ENCODE data around the gene IFT122.
"Not testable (repeated sequence)": the region's sequence is repeated elsewhere in the genome, so short reads cannot be mapped to it uniquely, and the experiment has no call there.

IFT122 gene

DNA sequence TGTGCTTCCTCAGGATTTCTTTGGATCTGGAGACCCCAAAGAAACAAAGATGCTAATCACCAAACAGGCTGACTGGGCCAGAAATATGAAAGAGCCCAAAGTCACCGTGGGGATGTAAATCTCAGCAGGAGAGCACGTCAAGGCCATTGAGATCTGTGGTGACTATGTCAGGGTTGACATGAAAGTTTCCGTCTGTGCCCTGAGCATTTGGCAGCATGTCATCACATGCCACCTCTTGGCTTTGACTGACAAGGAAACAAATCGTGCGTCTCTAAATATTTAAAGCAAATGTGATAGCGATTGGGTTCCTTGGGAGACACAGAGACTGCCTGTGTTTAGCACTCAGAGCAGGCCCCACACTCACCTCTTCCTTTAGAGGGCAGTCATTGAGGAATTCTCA is 46.8 kb upstream of the IFT122 start:
- WGBS (ENCODE audit: extremely low coverage, insufficient coverage, insufficient read length) = no CpG with 5 or more reads among the region's 6 CpGs

DNA sequence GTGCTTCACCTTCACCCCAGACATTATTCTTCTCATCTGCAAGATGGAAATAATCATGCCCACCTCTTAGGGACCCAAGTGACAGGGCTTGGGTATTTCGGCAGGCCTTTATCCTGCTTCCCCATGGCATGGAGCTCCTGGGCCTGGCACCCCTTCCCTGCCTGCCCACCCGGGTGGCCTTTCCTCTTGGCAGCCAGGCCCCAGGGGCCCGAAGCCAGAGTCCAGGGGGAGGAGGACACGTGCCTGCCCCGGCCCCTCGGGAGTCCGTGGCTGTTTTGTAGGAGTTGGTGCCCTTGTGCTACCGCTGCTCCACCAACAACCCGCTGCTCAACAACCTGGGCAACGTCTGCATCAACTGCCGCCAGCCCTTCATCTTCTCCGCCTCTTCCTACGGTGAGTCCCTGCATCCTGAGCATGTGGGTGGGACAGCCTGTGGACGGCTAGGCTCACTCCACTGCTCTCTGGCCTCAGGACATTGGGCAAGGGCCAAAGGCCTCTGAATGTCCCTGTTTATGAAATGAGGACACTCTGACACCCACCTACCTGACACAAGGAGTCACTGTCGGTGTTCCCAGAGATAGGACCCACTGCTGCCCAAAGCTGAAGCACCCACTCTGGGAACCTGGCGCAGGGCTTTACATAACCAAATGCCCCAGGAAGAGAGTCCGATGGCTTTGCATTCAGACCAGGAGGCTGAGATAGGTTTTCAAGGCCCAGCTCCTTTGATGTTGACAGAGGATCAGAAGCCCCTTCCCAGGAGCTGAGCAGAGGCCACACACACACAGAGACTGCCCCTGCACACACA is 46.1 kb upstream of the IFT122 start:
- not testable (repeated sequence) for H3K79me1 ChIP-seq (ENCODE audit: low read length); H3K27me3 ChIP-seq (ENCODE audit: insufficient read depth, low read length); H4K12ac ChIP-seq (ENCODE audit: low read depth, low read length); H2BK5ac ChIP-seq (ENCODE audit: low read depth, low read length, poor library complexity); H3K14ac ChIP-seq (ENCODE audit: low read length); H3K4me3 ChIP-seq (ENCODE audit: low read depth, low read length); H3K9ac ChIP-seq (ENCODE audit: low read length); H2BK120ac ChIP-seq (ENCODE audit: insufficient read depth, low read length, poor library complexity); H3K4ac ChIP-seq (ENCODE audit: low read depth, low read length); H3K9me3 ChIP-seq (ENCODE audit: insufficient read depth, low read depth, low read length); H2AK5ac ChIP-seq (ENCODE audit: low read length); H3K23ac ChIP-seq (ENCODE audit: low read length); H3K4me2 ChIP-seq (ENCODE audit: low read length); H4K91ac ChIP-seq (ENCODE audit: low read depth, low read length); H3K27ac ChIP-seq (ENCODE audit: low read depth, low read length); DNase-seq; H3K18ac ChIP-seq (ENCODE audit: low read length); H4K8ac ChIP-seq (ENCODE audit: low read depth, low read length); H2AFZ ChIP-seq (ENCODE audit: insufficient read depth, low read length, poor library complexity); H2BK12ac ChIP-seq (ENCODE audit: low read length)
- Histone ChIP-seq H3K36me3 (ENCODE audit: control insufficient read depth in 1 of 2, insufficient read depth in 2 of 2, low read length in 2 of 2) (peaks cover 38 to 55% of the 10 kb centered on the region in 2 experiments), H3K79me2 (ENCODE audit: control insufficient read depth, insufficient read depth, low read length, poor library complexity) (peaks cover 15% of the 10 kb centered on the region), H3K4me1 (ENCODE audit: control insufficient read depth in 1 of 2, insufficient read depth in 2 of 2, low read length in 2 of 2) (peaks cover 11 to 20% of the 10 kb centered on the region in 2 experiments)
- no CpG with 5 or more reads among the region's 17 CpGs for WGBS (ENCODE audit: extremely low coverage, insufficient coverage, insufficient read length)

More for the DNA sequence above, 46.8 kb upstream of the IFT122 start:
- no peaks in the 10 kb centered on the region for H3K27me3 ChIP-seq (ENCODE audit: insufficient read depth, low read length)
- no peak overlapping the region for H4K12ac ChIP-seq (ENCODE audit: low read depth, low read length)
- H2BK12ac ChIP-seq (ENCODE audit: low read length) = no peak overlapping the region
- no peak for DNase-seq
- no peak overlapping the region for H4K8ac ChIP-seq (ENCODE audit: low read depth, low read length)
- peaks cover 11 to 17% of the 10 kb centered on the region in 2 experiments for H3K4me1 ChIP-seq (ENCODE audit: control insufficient read depth in 1 of 2, insufficient read depth in 2 of 2, low read length in 2 of 2)
- H3K36me3 ChIP-seq (ENCODE audit: control insufficient read depth in 1 of 2, insufficient read depth in 2 of 2, low read length in 2 of 2) = peaks cover 38 to 57% of the 10 kb centered on the region in 2 experiments
- H3K9me3 ChIP-seq (ENCODE audit: insufficient read depth, low read depth, low read length) = no peaks in the 10 kb centered on the region
- H2BK5ac ChIP-seq (ENCODE audit: low read depth, low read length, poor library complexity) = no peak overlapping the region
- no peak overlapping the region for H2AK5ac ChIP-seq (ENCODE audit: low read length)
- peaks cover 8% of the 10 kb centered on the region for H3K79me2 ChIP-seq (ENCODE audit: control insufficient read depth, insufficient read depth, low read length, poor library complexity)
- H4K91ac ChIP-seq (ENCODE audit: low read depth, low read length) = no peak overlapping the region
- H3K4ac ChIP-seq (ENCODE audit: low read depth, low read length) = no peak overlapping the region
- H3K27ac ChIP-seq (ENCODE audit: low read depth, low read length) = no peak overlapping the region
- no peak overlapping the region for H3K4me3 ChIP-seq (ENCODE audit: low read depth, low read length)
- H2AFZ ChIP-seq (ENCODE audit: insufficient read depth, low read length, poor library complexity) = no peak overlapping the region
- no peak overlapping the region for H2BK120ac ChIP-seq (ENCODE audit: insufficient read depth, low read length, poor library complexity)
- H3K23ac ChIP-seq (ENCODE audit: low read length) = no peak overlapping the region
- no peak overlapping the region for H3K14ac ChIP-seq (ENCODE audit: low read length)
- peaks cover 4% of the 10 kb centered on the region for H3K79me1 ChIP-seq (ENCODE audit: low read length)
- no peak overlapping the region for H3K4me2 ChIP-seq (ENCODE audit: low read length)
- H3K18ac ChIP-seq (ENCODE audit: low read length) = no peak overlapping the region
- no peak overlapping the region for H3K9ac ChIP-seq (ENCODE audit: low read length)

DNA sequence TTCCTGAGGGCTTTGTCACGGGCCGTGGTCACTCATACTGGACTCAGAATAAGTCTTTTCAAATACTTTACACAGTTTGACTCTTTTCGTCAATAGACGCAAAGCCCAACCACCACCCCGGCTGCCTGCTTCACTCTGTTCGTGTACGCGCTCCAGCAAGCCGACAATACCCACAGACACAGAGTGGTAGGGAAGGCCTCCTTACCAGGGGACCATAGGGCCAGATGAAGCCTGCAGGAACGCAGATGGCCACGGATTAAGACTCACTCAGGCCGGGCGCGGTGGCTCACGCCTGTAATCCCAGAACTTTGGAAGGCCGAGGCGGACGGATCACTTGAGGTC is 41.2 kb upstream of the IFT122 start:
- Histone ChIP-seq H3K4me2 (ENCODE audit: low read length) (peak overlapping the region; percentile 83), H2BK12ac (ENCODE audit: low read length) (no peak overlapping the region), H4K91ac (ENCODE audit: low read depth, low read length) (peak overlapping the region; percentile 46), H2AK5ac (ENCODE audit: low read length) (peak overlapping the region; percentile 31), H3K36me3 (ENCODE audit: control insufficient read depth in 1 of 2, insufficient read depth in 2 of 2, low read length in 2 of 2) (peaks cover 17 to 21% of the 10 kb centered on the region in 2 experiments), H3K23ac (ENCODE audit: low read length) (no peak overlapping the region), H4K8ac (ENCODE audit: low read depth, low read length) (peak overlapping the region; percentile 61), H3K79me1 (ENCODE audit: low read length) (peaks cover 4% of the 10 kb centered on the region), H3K27me3 (ENCODE audit: insufficient read depth, low read length) (no peaks in the 10 kb centered on the region), H2BK120ac (ENCODE audit: insufficient read depth, low read length, poor library complexity) (no peak overlapping the region), H3K27ac (ENCODE audit: low read depth, low read length) (no peak overlapping the region), H3K18ac (ENCODE audit: low read length) (peak overlapping the region; percentile 8), H4K12ac (ENCODE audit: low read depth, low read length) (peak overlapping the region; percentile 91), H2BK5ac (ENCODE audit: low read depth, low read length, poor library complexity) (peak overlapping the region; percentile 47), H3K14ac (ENCODE audit: low read length) (peak overlapping the region; percentile 60), H3K4me1 (ENCODE audit: control insufficient read depth in 1 of 2, insufficient read depth in 2 of 2, low read length in 2 of 2) (peaks cover 3 to 10% of the 10 kb centered on the region in 2 experiments), H3K4ac (ENCODE audit: low read depth, low read length) (peak overlapping the region; percentile 78), H3K9me3 (ENCODE audit: insufficient read depth, low read depth, low read length) (no peaks in the 10 kb centered on the region), H2AFZ (ENCODE audit: insufficient read depth, low read length, poor library complexity) (peak overlapping the region; percentile 37), H3K9ac (ENCODE audit: low read length) (peak overlapping the region; percentile 94), H3K4me3 (ENCODE audit: low read depth, low read length) (peak overlapping the region; percentile 92), H3K79me2 (ENCODE audit: control insufficient read depth, insufficient read depth, low read length, poor library complexity) (peaks cover 17% of the 10 kb centered on the region)
- no CpG with 5 or more reads among the region's 18 CpGs for WGBS (ENCODE audit: extremely low coverage, insufficient coverage, insufficient read length)
- DNase-seq = peak in 1 of 2 donors; percentile 41

DNA sequence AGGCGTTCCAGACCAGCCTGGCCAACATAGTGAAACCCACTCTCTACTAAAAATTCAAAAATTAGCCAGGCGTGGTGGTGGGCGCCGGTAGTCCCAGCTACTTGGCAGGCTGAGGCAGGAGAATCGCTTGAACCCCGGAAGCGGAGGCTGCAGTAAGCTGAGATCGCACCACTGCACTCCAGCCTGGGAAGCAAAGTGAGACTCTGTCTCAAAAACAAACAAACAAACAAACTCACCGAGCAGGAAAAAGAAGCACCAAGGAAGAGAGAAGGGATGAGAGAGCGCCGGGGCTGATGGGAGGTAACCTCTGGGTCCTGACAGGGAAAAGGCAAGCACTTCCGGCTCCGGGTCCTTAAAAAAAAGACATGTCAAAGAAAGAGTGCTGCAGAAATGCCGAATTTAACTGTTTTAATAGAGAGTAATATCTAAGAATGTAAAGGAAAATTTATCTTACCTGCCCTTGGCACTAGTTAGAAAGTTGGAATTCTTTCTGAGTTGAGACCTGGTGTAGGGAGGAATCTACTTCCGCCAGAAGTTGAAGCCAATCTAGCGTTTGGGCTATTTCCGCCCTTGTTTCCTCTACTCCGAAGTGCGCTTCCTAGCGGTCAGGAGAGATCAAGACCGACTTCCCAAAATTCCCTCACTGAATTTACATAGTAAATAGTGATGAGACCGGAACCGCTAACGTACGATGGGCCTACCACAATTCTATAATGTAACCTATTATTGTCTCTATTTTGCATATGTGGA is 40.7 kb upstream of the IFT122 start:
- H3K23ac ChIP-seq (ENCODE audit: low read length) = no peak overlapping the region
- H3K79me2 ChIP-seq (ENCODE audit: control insufficient read depth, insufficient read depth, low read length, poor library complexity) = peaks cover 17% of the 10 kb centered on the region
- H3K4ac ChIP-seq (ENCODE audit: low read depth, low read length) = peak overlapping the region; percentile 78
- peaks cover 12 to 19% of the 10 kb centered on the region in 2 experiments for H3K36me3 ChIP-seq (ENCODE audit: control insufficient read depth in 1 of 2, insufficient read depth in 2 of 2, low read length in 2 of 2)
- peak overlapping the region; percentile 46 for H4K91ac ChIP-seq (ENCODE audit: low read depth, low read length)
- peak overlapping the region; percentile 94 for H3K9ac ChIP-seq (ENCODE audit: low read length)
- H4K8ac ChIP-seq (ENCODE audit: low read depth, low read length) = peak overlapping the region; percentile 61
- peak overlapping the region; percentile 8 for H3K18ac ChIP-seq (ENCODE audit: low read length)
- H3K79me1 ChIP-seq (ENCODE audit: low read length) = peaks cover 4% of the 10 kb centered on the region
- H3K4me1 ChIP-seq (ENCODE audit: control insufficient read depth in 1 of 2, insufficient read depth in 2 of 2, low read length in 2 of 2) = peaks cover 3 to 10% of the 10 kb centered on the region in 2 experiments
- H3K4me2 ChIP-seq (ENCODE audit: low read length) = peak overlapping the region; percentile 83
- no CpG with 5 or more reads among the region's 25 CpGs for WGBS (ENCODE audit: extremely low coverage, insufficient coverage, insufficient read length)
- no peak overlapping the region for H3K27ac ChIP-seq (ENCODE audit: low read depth, low read length)
- peak overlapping the region; percentile 91 for H4K12ac ChIP-seq (ENCODE audit: low read depth, low read length)
- H2AFZ ChIP-seq (ENCODE audit: insufficient read depth, low read length, poor library complexity) = peak overlapping the region; percentile 37
- H3K27me3 ChIP-seq (ENCODE audit: insufficient read depth, low read length) = no peaks in the 10 kb centered on the region
- H2AK5ac ChIP-seq (ENCODE audit: low read length) = peak overlapping the region; percentile 31
- no peak overlapping the region for H2BK120ac ChIP-seq (ENCODE audit: insufficient read depth, low read length, poor library complexity)
- H3K9me3 ChIP-seq (ENCODE audit: insufficient read depth, low read depth, low read length) = no peaks in the 10 kb centered on the region
- H3K4me3 ChIP-seq (ENCODE audit: low read depth, low read length) = peak overlapping the region; percentile 92
- peak overlapping the region; percentile 60 for H3K14ac ChIP-seq (ENCODE audit: low read length)
- peak overlapping the region; percentile 47 for H2BK5ac ChIP-seq (ENCODE audit: low read depth, low read length, poor library complexity)
- peak; percentile 89 to 99 for DNase-seq
- no peak overlapping the region for H2BK12ac ChIP-seq (ENCODE audit: low read length)

Data from trophoblast cell (in vitro differentiated cells and primary cell).